KG1 (cell line): ENCODE measurements around the gene VIPR2.
"Not testable (repeated sequence)": the region's sequence is repeated elsewhere in the genome, so short reads cannot be mapped to it uniquely, and the experiment has no call there.

ENCODE experiments used
- DNase-seq: peaks from one replicate; lab custom pipeline; 2025; lab: John Stamatoyannopoulos, UW

VIPR2 gene

DNA sequence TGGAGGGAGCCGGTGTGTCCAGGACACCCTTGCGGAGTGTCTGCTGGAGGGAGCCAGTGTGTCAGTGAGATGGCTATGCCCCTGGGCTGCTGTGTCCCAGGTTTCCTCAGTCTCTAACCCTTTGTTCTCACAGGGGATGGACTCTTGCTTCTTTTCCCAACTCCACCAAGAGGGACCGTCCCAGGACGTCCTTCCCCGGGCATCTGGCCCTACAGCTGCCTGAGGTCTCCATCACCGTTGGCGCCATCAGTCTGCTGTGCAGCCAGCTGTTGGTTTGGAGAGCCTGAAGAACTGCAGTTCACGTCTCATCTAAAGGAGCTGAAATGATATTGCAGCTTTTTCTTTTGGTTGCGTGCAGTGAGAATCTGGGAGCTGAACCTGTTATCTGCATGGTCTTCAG is 136.2 kb downstream of the VIPR2 start:
- no peak for DNase-seq

DNA sequence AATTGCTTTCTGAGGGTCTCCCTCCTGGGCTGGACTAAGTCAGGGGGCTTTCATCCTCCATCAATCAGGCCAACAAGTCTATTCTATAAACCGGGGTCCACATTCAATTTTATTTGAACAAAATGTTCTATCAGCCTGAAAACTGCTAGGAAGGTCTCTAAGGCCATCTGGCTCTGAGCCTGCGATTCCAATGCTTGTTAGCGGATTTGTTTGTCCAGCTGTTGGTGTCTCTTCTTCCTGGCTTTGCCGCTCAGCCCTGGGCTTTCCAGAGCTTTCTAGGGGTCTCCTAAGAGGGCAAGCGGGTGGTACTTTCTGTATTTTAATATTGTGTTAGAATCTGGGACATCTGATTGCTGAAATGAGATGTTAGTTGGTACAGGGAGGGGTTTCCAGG is 136.7 kb downstream of the VIPR2 start:
- no peak for DNase-seq

GRCh38 chr7:159007364-159007995 is 137.2 kb downstream of the VIPR2 start:
- no peak for DNase-seq

DNA sequence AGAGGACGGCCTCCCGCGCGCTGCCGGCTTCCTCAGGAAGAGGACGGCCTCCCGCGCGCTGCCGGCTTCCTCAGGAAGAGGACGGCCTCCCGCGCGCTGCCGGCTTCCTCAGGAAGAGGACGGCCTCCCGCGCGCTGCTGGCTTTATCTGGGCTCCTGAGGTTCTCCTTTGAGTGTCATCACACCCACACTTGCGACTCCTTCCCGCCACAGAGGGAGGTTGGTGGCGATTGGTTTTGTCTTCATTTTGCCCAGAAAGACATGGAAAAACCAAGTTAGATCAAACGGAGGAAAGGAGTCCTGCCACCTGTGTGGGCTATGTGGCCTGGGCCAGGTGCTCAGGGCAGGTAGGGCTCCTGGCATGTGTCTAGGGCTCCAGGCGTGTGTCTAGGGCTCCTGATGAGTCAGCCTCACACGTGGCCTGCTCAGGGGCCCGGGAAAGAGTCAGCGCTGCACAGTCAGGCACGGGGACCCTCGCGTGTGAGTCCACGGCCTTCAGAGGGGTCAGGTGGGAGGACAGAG is 138.0 kb downstream of the VIPR2 start:
- DNase-seq, result no peak

- not testable (repeated sequence) for DNase-seq
These were observed 138.6 kb downstream of the VIPR2 start for GRCh38 chr7:159006022-159006609.

- DNase-seq, result no peak
These were observed 139.0 kb downstream of the VIPR2 start for GRCh38 chr7:159005618-159006017.

GRCh38 chr7:159004411-159004810 is 140.3 kb downstream of the VIPR2 start:
- no peak for DNase-seq

- no peak for DNase-seq
These were observed 142.9 kb downstream of the VIPR2 start for GRCh38 chr7:159001811-159002210.

DNA sequence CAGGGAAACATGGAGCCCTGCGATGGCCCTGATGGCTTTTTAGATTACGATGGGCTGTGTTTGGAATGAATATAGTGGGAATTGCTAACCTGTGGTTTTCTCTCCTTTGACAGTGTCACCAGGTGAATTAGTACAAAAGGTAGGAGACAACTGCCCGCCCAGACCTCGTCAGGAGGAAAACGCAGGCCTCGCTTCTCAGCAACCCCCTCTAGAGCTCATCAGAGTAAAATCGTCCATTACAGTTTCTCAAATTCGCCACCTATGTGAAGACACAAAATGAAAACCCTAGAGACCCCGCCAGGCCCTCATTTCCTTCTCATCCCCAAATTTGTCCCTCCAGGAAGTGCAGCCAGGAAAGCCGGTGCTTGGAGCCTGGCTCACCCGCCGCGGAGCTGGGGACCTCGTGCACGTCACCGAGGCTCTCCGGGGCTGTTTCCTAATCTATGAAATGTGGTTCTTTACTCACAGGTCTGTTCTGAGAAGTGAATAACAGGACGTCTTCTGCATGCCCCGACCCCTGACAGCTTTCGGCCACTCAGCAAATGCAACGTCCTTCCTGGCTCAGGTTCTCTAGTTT is 143.7 kb downstream of the VIPR2 start:
- no peak for DNase-seq

- no peak for DNase-seq
These were observed 144.6 kb downstream of the VIPR2 start for GRCh38 chr7:159000070-159000469.

DNA sequence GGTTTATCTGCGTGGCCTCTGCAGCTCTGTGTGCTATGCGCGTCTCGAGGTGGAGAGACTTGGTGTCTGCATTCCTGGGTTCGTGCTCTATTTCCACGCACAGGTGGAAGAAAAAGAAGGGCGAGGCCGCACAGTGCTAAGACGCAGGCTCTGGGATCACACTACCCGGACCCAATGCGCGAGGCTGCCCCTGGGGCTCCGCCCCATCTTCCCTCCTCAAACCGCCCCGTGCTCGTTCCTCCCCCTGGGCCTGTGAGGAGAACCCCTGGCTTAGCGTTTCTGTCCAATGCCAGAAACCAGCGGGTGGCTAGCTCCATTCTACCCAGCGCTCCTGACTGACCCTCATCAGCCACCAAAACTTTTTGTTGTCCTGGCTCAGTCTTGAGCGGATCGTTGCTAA is 145.2 kb downstream of the VIPR2 start:
- no peak for DNase-seq

- DNase-seq, result not testable (repeated sequence)
These were observed 146.4 kb downstream of the VIPR2 start for GRCh38 chr7:158998261-158998660.

GRCh38 chr7:158997471-158997870 is 147.2 kb downstream of the VIPR2 start:
- DNase-seq, result no peak

GRCh38 chr7:158997110-158997453 is 147.6 kb downstream of the VIPR2 start:
- no peak for DNase-seq

GRCh38 chr7:158996214-158997109 is 148.2 kb downstream of the VIPR2 start:
- DNase-seq, result no peak

DNA sequence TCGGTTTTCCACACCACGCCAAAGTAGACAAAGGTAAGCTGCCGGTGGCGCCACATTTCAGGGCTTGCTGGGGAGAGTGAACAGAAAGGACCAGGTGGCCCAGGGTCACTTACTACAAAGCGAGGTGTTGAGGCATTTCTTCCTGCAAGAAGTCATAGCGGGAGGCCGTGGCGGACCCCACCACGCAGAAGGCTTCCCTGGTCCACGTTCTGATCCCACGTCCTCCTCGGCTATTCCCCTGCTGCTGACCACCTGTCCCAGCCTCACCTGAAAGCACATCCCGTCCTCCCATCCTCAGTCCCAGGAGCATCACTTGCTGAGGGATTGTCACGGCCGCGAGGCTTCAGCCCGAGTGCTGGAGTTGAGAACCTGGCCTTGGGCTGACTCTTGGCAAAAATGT is 149.2 kb downstream of the VIPR2 start:
- DNase-seq, result no peak

- no peak for DNase-seq
These were observed 150.0 kb downstream of the VIPR2 start for GRCh38 chr7:158994687-158995086.

- no peak for DNase-seq
These were observed 151.1 kb downstream of the VIPR2 start for GRCh38 chr7:158993591-158993990.

DNA sequence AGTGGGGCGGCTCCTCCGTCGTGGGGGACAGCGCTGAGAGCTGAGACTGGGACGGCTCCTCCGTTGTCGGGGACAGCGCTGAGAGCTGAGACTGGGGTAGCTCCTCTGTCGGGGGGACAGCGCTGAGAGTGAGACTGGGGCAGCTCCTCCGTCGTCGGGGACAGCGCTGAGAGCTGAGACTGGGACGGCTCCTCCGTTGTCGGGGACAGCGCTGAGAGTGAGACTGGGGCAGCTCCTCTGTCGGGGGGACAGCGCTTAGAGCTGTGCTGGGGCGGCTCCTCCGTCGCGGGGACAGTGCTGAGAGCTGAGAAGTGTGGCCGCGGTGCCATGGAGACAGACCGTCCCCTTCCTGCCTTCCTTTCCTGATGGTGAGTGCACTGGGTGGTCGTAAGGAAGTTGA is 151.9 kb downstream of the VIPR2 start:
- DNase-seq, result no peak

DNA sequence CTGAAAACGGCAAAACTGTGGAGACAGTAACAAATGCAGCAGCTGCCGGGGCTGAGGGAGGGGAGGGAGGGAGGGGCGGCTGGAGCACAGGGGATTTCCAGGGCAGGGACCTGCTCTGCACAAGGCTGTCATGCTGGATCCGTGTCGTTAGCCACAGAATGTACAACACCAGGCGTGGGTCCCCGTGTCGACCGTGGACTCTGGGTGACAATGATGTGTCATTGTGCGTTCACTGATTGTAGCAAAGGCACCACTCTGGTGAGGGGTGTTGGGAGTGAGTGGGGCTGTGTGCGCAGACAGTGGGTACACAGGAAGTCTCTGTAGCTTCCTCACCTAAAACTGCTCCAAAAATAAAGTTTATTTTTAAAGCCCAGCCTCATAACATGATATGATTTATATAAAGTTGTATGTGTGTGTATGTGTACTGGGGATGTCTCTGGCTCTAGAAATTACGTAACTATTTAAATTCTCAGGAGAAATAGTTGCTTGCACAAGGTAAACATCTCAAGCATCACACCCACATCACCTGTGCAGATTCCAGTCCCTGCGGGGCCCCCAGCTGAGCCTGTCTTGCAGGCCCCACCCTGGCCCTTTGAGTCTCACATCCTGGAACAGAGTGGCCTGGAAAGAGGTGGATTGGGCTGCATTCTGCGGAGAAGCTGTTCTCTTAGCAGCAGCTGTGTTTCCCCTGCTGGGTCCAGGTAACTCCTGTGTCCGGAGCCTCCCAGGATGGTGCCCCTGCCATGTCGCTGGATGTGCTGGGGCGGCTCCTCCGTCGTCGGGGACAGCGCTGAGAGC is 152.6 kb downstream of the VIPR2 start:
- DNase-seq, result no peak

DNA sequence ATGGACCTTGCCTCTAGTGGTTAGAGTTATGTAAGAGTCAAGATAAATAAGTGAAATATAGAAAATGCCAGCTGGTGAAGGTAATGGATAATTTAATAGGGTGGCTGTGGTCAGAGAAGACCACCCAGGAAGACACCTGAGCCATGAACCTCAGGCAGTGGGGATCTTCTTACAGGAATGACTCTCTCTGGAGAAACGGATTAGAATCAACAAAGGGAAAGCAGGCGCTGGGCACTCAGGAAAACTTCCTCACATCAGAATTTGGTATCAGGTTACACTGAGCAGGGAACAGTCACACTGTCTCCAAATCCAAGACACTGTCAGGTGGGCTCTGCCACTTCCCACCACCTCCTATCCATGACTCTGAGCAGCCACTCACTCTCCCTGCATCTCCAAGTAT is 155.7 kb downstream of the VIPR2 start:
- DNase-seq, result no peak
